ENCODE measurements around the gene PTGER1. TPM values are rescaled to one million over a fixed set of nuclear protein-coding genes. Genes with fewer than 3 reads are reported as not detected.

The PTGER1 gene
- total RNA-seq, 1 donor from 2014 or later: 0.91 TPM

- Histone ChIP-seq H3K9me3 (ENCODE audit: insufficient read depth, low read depth, low read length) (no peaks in the 10 kb centered on the region), H4K20me1 (ENCODE audit: insufficient read depth, low read length) (peaks cover 27% of the 10 kb centered on the region), H3K4me2 (ENCODE audit: low read length) (peak overlapping the region; percentile 28), H2AFZ (ENCODE audit: low read depth, low read length) (no peak overlapping the region), H3K4me1 (ENCODE audit: insufficient read depth, low read length) (peaks cover 34% of the 10 kb centered on the region), H3K27me3 (ENCODE audit: insufficient read depth, low read length) (no peaks in the 10 kb centered on the region), H3K9ac (ENCODE audit: low read length) (peak overlapping the region; percentile 56), H3K27ac (ENCODE audit: low read depth, low read length) (peak overlapping the region; percentile 86), H3K36me3 (ENCODE audit: insufficient read depth, low read length) (peaks cover 15% of the 10 kb centered on the region), H3K4me3 (ENCODE audit: insufficient read depth, low read depth, low read length) (no peak overlapping the region), H3K79me2 (ENCODE audit: insufficient read depth, low read length) (peaks cover 32% of the 10 kb centered on the region)
- Mint-ChIP-seq H3K27ac (ENCODE audit: unreplicated experiment) (peak overlapping the region; percentile 96), H3K9me3 (ENCODE audit: unreplicated experiment) (peaks cover 1% of the 10 kb centered on the region), H3K4me3 (ENCODE audit: unreplicated experiment) (no peak overlapping the region), H3K27me3 (ENCODE audit: low read depth, unreplicated experiment) (no peaks in the 10 kb centered on the region), H3K36me3 (ENCODE audit: low read depth, unreplicated experiment) (peaks cover 18% of the 10 kb centered on the region), H3K4me1 (ENCODE audit: low read depth, unreplicated experiment) (peaks cover 32% of the 10 kb centered on the region)
- FAIRE-seq (no peak), DNase-seq (ENCODE audit: low read depth) (peak; percentile 80)
- no peak for TF ChIP-seq EZH2 (IDR thresholded peaks at IDR 0.05; ENCODE audit: insufficient read depth, low read length)
- TF ChIP-seq, protein P1, sequence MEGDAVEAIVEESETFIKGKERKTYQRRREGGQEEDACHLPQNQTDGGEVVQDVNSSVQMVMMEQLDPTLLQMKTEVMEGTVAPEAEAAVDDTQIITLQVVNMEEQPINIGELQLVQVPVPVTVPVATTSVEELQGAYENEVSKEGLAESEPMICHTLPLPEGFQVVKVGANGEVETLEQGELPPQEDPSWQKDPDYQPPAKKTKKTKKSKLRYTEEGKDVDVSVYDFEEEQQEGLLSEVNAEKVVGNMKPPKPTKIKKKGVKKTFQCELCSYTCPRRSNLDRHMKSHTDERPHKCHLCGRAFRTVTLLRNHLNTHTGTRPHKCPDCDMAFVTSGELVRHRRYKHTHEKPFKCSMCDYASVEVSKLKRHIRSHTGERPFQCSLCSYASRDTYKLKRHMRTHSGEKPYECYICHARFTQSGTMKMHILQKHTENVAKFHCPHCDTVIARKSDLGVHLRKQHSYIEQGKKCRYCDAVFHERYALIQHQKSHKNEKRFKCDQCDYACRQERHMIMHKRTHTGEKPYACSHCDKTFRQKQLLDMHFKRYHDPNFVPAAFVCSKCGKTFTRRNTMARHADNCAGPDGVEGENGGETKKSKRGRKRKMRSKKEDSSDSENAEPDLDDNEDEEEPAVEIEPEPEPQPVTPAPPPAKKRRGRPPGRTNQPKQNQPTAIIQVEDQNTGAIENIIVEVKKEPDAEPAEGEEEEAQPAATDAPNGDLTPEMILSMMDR (IDR thresholded peaks at IDR 0.05; ENCODE audit: insufficient read depth, low read depth, low read length): no peak
Observed at GRCh38 chr19:14519860-14520407, 44.8 kb upstream of the PTGER1 start.

DNA sequence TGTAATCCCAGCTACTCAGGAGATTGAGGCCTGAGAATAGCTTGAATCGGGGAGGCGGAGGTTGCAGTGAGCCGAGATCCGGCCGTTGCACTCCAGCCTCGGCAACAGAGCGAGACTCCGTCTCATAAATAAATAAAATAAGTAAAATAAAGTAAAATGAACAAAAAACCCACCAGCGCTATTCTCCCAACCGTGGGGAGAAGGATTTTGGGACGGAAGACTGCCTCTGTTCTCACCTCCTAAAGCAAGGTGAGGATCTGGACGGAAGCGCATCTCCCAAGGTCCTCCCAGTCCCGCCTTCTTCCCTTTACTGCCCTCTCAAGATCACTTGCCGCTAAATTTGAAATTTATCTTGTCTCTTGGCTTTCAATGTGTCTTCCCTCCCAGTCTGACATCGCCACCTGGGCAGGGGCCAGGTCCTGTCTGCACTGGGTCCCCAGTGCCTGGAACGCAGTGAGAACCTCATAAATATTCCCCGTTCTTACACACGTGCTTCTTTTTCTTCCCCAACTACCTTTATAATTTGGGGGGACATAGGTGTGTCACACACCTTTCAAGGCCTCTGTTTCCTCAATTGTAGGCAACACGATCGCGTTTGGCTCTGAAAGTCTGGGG, 44.2 kb upstream of the PTGER1 start:
- Mint-ChIP-seq H3K27ac (ENCODE audit: unreplicated experiment) (peak overlapping the region; percentile 96), H3K27me3 (ENCODE audit: low read depth, unreplicated experiment) (no peaks in the 10 kb centered on the region), H3K9me3 (ENCODE audit: unreplicated experiment) (peaks cover 1% of the 10 kb centered on the region), H3K4me3 (ENCODE audit: unreplicated experiment) (peak overlapping the region; percentile 78), H3K4me1 (ENCODE audit: low read depth, unreplicated experiment) (peaks cover 37% of the 10 kb centered on the region), H3K36me3 (ENCODE audit: low read depth, unreplicated experiment) (peaks cover 23% of the 10 kb centered on the region)
- H3K4me2 ChIP-seq (ENCODE audit: low read length): peak overlapping the region; percentile 28
- H3K9me3 ChIP-seq (ENCODE audit: insufficient read depth, low read depth, low read length): no peaks in the 10 kb centered on the region
- H3K4me3 ChIP-seq (ENCODE audit: insufficient read depth, low read depth, low read length): no peak overlapping the region
- peak overlapping the region; percentile 86 for H3K27ac ChIP-seq (ENCODE audit: low read depth, low read length)
- no peak for TF ChIP-seq EZH2 (IDR thresholded peaks at IDR 0.05; ENCODE audit: insufficient read depth, low read length)
- TF ChIP-seq, protein P1 (IDR thresholded peaks at IDR 0.05; ENCODE audit: insufficient read depth, low read depth, low read length): no peak
- DNase-seq (ENCODE audit: low read depth) (no peak), FAIRE-seq (no peak)
- H3K27me3 ChIP-seq (ENCODE audit: insufficient read depth, low read length): no peaks in the 10 kb centered on the region
- H3K9ac ChIP-seq (ENCODE audit: low read length): peak overlapping the region; percentile 56
- peaks cover 34% of the 10 kb centered on the region for H3K4me1 ChIP-seq (ENCODE audit: insufficient read depth, low read length)
- peaks cover 38% of the 10 kb centered on the region for H3K79me2 ChIP-seq (ENCODE audit: insufficient read depth, low read length)
- H3K36me3 ChIP-seq (ENCODE audit: insufficient read depth, low read length): peaks cover 21% of the 10 kb centered on the region
- no peak overlapping the region for H2AFZ ChIP-seq (ENCODE audit: low read depth, low read length)
- H4K20me1 ChIP-seq (ENCODE audit: insufficient read depth, low read length): peaks cover 33% of the 10 kb centered on the region
